Astrocyte (in vitro differentiated cells and primary cell): Measurements from ENCODE around the gene CARD14.

Experiments
- CTCF ChIP-seq: IDR thresholded peaks from 2 replicates; pipeline ENCODE4 v1.5.1; 2011; ENCODE audit warnings: low read depth, mild to moderate bottlenecking, inconsistent platforms, low read length, moderate library complexity; ENCODE audit not compliant: insufficient read depth
- EZH2 ChIP-seq: IDR thresholded peaks from 2 replicates; pipeline ENCODE4 v1.6.1; 2012; ENCODE audit warnings: mild to moderate bottlenecking, low read length, inconsistent platforms; ENCODE audit not compliant: insufficient read depth

DNA sequence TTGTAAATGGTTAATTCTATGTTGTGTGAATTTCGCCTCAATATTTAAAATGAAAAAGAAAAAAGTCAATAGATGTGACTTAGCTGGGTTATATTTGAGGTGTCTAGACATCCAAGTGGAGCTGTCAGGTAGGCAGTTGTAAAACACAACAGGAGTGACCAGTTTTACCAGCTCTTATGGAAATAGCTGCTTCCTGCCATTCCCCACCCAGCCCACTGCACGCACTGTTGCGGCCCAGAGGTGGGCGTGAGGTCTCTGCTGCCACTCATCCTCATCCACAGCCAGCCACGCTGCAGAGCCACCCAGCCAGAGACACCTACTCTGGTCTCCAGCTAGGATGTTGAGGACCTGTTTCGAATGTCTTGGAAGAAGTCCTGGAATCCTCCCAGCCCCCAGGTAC lies 3.4 kb upstream of the CARD14 start:
- TF ChIP-seq CTCF (no peak), EZH2 (no peak)
